ENCODE results near the gene NCF4.

NCF4 gene

DNA sequence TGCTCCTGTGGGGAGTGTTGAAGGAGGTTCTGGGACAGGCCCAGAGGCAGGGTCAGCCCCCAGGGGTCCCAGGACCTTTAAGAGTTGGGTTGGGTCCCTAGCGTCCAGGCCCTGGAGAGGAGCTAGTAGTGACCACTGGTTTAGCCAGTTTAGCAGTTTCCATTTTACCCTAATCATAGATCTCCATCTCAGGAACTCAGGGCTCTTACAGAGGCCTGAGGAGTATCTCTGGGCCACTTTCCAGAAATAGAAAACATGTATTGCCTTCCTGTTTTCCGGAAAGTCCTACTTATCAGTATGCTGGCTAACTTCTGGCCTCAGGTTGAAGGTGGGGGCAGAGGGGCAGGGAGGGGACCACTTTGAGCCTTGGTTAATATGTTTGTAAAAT, 13.5 kb downstream of the NCF4 start (continued):
- TF ChIP-seq ZNF362 (tag by site-specific recombination; IDR thresholded peaks at IDR 0.05) (no peak), ZNF350 (tag by site-specific recombination; IDR thresholded peaks at IDR 0.05) (no peak), IKZF3 (tag by site-specific recombination; IDR thresholded peaks at IDR 0.05) (no peak), ZNF433 (tag by site-specific recombination; IDR thresholded peaks at IDR 0.05; ENCODE audit: low read depth) (no peak)

GRCh38 chr22:36874736-36875135, 13.9 kb downstream of the NCF4 start:
- Histone ChIP-seq H3K36me3 (ENCODE audit: control insufficient read depth in 2 of 2, insufficient read depth in 1 of 2, low read length in 2 of 2) (no peaks in the 10 kb centered on the region), H3K4me1 (ENCODE audit: control insufficient read depth, insufficient read depth, low read length) (no peaks in the 10 kb centered on the region), H3K27ac (ENCODE audit: extremely low read depth, low read depth, low read length) (no peak overlapping the region), H3K9me3 (ENCODE audit: control insufficient read depth, insufficient read depth, low read depth, low read length) (no peaks in the 10 kb centered on the region), H3K4me3 (ENCODE audit: low read depth, low read length) (no peak overlapping the region)
- POLR2A ChIA-PET = no interaction called here
- CTCF ChIA-PET = interaction anchor here (0.9 to 3.9 kb wide), 3 partner anchors 18 to 103 kb away, joined by 3 to 19 read pairs (median 12); no protein-coding TSS in a partner anchor
- TF ChIP-seq ZFP37 (tag by site-specific recombination; IDR thresholded peaks at IDR 0.05) = no peak
- no peak for TF ChIP-seq ZNF776 (tag by site-specific recombination; IDR thresholded peaks at IDR 0.05; ENCODE audit: borderline replicate concordance)
- TF ChIP-seq ZBTB48 (tag by site-specific recombination; IDR thresholded peaks at IDR 0.05) = no peak
- TF ChIP-seq ZNF239 (tag by site-specific recombination; IDR thresholded peaks at IDR 0.05) = no peak
- no peak for TF ChIP-seq ZNF175 (tag by site-specific recombination; IDR thresholded peaks at IDR 0.05)
- TF ChIP-seq EGR2 (tag by site-specific recombination; IDR thresholded peaks at IDR 0.05; ENCODE audit: low read depth) = no peak
- no peak for TF ChIP-seq ZNF558 (tag by site-specific recombination; IDR thresholded peaks at IDR 0.05)
- TF ChIP-seq ZNF530 (tag by site-specific recombination; IDR thresholded peaks at IDR 0.05; ENCODE audit: low read depth) = no peak
- no peak for TF ChIP-seq ZNF155 (tag by site-specific recombination; IDR thresholded peaks at IDR 0.05)
- TF ChIP-seq ZBTB17 (tag by site-specific recombination; IDR thresholded peaks at IDR 0.05) = no peak
- no peak for TF ChIP-seq ZNF677 (tag by site-specific recombination; IDR thresholded peaks at IDR 0.05)
- TF ChIP-seq, protein P1, sequence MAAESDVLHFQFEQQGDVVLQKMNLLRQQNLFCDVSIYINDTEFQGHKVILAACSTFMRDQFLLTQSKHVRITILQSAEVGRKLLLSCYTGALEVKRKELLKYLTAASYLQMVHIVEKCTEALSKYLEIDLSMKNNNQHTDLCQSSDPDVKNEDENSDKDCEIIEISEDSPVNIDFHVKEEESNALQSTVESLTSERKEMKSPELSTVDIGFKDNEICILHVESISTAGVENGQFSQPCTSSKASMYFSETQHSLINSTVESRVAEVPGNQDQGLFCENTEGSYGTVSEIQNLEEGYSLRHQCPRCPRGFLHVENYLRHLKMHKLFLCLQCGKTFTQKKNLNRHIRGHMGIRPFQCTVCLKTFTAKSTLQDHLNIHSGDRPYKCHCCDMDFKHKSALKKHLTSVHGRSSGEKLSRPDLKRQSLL (tag by site-specific recombination; IDR thresholded peaks at IDR 0.05) = no peak
- TF ChIP-seq ZSCAN16 (tag by site-specific recombination; IDR thresholded peaks at IDR 0.05) = no peak
- TF ChIP-seq ZBTB7A (tag by site-specific recombination; IDR thresholded peaks at IDR 0.05; ENCODE audit: low read depth) = no peak
- TF ChIP-seq ZNF792 (tag by site-specific recombination; IDR thresholded peaks at IDR 0.05) = no peak
- TF ChIP-seq ZBTB11 (tag by site-specific recombination; conservative IDR thresholded peaks at IDR 0.05; ENCODE audit: low read depth) = no peak
- TF ChIP-seq, protein P2, sequence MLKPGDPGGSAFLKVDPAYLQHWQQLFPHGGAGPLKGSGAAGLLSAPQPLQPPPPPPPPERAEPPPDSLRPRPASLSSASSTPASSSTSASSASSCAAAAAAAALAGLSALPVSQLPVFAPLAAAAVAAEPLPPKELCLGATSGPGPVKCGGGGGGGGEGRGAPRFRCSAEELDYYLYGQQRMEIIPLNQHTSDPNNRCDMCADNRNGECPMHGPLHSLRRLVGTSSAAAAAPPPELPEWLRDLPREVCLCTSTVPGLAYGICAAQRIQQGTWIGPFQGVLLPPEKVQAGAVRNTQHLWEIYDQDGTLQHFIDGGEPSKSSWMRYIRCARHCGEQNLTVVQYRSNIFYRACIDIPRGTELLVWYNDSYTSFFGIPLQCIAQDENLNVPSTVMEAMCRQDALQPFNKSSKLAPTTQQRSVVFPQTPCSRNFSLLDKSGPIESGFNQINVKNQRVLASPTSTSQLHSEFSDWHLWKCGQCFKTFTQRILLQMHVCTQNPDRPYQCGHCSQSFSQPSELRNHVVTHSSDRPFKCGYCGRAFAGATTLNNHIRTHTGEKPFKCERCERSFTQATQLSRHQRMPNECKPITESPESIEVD (tag by site-specific recombination; IDR thresholded peaks at IDR 0.05) = no peak
- TF ChIP-seq, protein P3, sequence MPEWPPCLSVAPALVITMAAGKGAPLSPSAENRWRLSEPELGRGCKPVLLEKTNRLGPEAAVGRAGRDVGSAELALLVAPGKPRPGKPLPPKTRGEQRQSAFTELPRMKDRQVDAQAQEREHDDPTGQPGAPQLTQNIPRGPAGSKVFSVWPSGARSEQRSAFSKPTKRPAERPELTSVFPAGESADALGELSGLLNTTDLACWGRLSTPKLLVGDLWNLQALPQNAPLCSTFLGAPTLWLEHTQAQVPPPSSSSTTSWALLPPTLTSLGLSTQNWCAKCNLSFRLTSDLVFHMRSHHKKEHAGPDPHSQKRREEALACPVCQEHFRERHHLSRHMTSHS (tag by site-specific recombination; IDR thresholded peaks at IDR 0.05) = no peak
- no peak for TF ChIP-seq ZNF514 (tag by site-specific recombination; IDR thresholded peaks at IDR 0.05)

Measured in HEK293 (cell line).